ENCODE measurements around the gene SAA4.
A peak's percentile ranks its signal among the peaks of the same experiment; 100 is the strongest.
"Not testable (repeated sequence)": the region's sequence is repeated elsewhere in the genome, so short reads cannot be mapped to it uniquely, and the experiment has no call there.

The SAA4 gene

DNA sequence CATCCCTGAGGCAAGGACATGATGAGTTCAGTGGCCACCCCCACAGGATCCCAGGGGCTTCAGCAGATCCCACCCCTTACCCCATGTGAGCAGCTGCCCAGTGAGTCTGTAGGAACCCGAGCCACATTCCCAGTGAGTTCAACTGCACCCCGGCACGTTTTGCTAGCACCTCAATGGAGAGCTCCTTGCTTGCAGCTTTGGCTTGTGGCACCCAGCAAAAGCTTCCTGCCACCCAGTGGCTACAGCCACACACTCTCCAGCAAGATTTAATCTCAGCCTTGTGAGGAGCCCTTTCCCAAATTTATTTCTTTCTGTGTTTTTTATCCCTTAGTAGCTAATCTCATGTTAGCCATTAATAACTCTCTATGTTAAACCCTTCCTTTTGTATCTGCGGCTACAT is 33.5 kb upstream of the SAA4 start:
- ATAC-seq, result no peak
- TF ChIP-seq RARB (CRISPR knock-in tag; IDR thresholded peaks at IDR 0.05) (no peak), BACH2 (CRISPR knock-in tag; IDR thresholded peaks at IDR 0.05; ENCODE audit: borderline replicate concordance) (no peak), ISL1 (CRISPR knock-in tag; IDR thresholded peaks at IDR 0.05) (no peak), TCF4 (CRISPR knock-in tag; IDR thresholded peaks at IDR 0.05; ENCODE audit: borderline replicate concordance) (no peak), ESRRG (CRISPR knock-in tag; IDR thresholded peaks at IDR 0.05) (no peak), ZFP3 (CRISPR knock-in tag; IDR thresholded peaks at IDR 0.05) (no peak), ZNF565 (CRISPR knock-in tag; conservative IDR thresholded peaks at IDR 0.05; ENCODE audit: low read depth) (no peak), ZNF8 (CRISPR knock-in tag; IDR thresholded peaks at IDR 0.05) (no peak), PPARA (CRISPR knock-in tag; IDR thresholded peaks at IDR 0.05; ENCODE audit: borderline replicate concordance) (no peak), GLIS3 (CRISPR knock-in tag; IDR thresholded peaks at IDR 0.05) (no peak), ZFP30 (CRISPR knock-in tag; IDR thresholded peaks at IDR 0.05) (no peak), ARNTL (CRISPR knock-in tag; IDR thresholded peaks at IDR 0.05; ENCODE audit: borderline replicate concordance, low read depth) (no peak)
- TF ChIP-seq, protein P1, sequence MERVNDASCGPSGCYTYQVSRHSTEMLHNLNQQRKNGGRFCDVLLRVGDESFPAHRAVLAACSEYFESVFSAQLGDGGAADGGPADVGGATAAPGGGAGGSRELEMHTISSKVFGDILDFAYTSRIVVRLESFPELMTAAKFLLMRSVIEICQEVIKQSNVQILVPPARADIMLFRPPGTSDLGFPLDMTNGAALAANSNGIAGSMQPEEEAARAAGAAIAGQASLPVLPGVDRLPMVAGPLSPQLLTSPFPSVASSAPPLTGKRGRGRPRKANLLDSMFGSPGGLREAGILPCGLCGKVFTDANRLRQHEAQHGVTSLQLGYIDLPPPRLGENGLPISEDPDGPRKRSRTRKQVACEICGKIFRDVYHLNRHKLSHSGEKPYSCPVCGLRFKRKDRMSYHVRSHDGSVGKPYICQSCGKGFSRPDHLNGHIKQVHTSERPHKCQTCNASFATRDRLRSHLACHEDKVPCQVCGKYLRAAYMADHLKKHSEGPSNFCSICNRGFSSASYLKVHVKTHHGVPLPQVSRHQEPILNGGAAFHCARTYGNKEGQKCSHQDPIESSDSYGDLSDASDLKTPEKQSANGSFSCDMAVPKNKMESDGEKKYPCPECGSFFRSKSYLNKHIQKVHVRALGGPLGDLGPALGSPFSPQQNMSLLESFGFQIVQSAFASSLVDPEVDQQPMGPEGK (CRISPR knock-in tag; IDR thresholded peaks at IDR 0.05; ENCODE audit: borderline replicate concordance), result no peak
- TF ChIP-seq, protein P2, sequence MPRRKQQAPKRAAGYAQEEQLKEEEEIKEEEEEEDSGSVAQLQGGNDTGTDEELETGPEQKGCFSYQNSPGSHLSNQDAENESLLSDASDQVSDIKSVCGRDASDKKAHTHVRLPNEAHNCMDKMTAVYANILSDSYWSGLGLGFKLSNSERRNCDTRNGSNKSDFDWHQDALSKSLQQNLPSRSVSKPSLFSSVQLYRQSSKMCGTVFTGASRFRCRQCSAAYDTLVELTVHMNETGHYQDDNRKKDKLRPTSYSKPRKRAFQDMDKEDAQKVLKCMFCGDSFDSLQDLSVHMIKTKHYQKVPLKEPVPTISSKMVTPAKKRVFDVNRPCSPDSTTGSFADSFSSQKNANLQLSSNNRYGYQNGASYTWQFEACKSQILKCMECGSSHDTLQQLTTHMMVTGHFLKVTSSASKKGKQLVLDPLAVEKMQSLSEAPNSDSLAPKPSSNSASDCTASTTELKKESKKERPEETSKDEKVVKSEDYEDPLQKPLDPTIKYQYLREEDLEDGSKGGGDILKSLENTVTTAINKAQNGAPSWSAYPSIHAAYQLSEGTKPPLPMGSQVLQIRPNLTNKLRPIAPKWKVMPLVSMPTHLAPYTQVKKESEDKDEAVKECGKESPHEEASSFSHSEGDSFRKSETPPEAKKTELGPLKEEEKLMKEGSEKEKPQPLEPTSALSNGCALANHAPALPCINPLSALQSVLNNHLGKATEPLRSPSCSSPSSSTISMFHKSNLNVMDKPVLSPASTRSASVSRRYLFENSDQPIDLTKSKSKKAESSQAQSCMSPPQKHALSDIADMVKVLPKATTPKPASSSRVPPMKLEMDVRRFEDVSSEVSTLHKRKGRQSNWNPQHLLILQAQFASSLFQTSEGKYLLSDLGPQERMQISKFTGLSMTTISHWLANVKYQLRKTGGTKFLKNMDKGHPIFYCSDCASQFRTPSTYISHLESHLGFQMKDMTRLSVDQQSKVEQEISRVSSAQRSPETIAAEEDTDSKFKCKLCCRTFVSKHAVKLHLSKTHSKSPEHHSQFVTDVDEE (CRISPR knock-in tag; IDR thresholded peaks at IDR 0.05), result no peak
- TF ChIP-seq, protein P3, sequence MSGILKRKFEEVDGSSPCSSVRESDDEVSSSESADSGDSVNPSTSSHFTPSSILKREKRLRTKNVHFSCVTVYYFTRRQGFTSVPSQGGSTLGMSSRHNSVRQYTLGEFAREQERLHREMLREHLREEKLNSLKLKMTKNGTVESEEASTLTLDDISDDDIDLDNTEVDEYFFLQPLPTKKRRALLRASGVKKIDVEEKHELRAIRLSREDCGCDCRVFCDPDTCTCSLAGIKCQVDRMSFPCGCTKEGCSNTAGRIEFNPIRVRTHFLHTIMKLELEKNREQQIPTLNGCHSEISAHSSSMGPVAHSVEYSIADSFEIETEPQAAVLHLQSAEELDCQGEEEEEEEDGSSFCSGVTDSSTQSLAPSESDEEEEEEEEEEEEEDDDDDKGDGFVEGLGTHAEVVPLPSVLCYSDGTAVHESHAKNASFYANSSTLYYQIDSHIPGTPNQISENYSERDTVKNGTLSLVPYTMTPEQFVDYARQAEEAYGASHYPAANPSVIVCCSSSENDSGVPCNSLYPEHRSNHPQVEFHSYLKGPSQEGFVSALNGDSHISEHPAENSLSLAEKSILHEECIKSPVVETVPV (CRISPR knock-in tag; IDR thresholded peaks at IDR 0.05), result no peak
- TF ChIP-seq, protein P4, sequence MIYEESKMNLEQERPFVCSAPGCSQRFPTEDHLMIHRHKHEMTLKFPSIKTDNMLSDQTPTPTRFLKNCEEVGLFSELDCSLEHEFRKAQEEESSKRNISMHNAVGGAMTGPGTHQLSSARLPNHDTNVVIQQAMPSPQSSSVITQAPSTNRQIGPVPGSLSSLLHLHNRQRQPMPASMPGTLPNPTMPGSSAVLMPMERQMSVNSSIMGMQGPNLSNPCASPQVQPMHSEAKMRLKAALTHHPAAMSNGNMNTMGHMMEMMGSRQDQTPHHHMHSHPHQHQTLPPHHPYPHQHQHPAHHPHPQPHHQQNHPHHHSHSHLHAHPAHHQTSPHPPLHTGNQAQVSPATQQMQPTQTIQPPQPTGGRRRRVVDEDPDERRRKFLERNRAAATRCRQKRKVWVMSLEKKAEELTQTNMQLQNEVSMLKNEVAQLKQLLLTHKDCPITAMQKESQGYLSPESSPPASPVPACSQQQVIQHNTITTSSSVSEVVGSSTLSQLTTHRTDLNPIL (CRISPR knock-in tag; IDR thresholded peaks at IDR 0.05; ENCODE audit: low read depth), result no peak

DNA sequence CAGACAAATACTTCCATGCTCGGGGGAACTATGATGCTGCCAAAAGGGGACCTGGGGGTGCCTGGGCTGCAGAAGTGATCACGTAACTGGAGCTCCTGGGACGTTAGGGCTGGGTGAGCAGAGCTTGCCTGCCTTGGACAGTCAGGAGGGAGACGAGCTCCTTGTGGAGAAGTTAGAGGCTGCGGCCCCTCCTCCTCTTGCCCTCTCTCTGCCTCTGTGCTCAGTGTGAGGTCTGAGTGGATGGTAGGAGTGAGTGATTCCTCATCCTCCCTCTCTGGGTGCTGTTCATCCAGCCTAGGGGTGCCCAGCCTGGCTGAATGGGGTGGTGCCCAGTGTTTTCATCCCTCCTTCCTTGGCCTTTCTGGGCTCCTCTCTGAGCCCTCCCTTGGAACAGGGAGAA is 32.6 kb upstream of the SAA4 start:
- peak; percentile 30 for ATAC-seq

DNA sequence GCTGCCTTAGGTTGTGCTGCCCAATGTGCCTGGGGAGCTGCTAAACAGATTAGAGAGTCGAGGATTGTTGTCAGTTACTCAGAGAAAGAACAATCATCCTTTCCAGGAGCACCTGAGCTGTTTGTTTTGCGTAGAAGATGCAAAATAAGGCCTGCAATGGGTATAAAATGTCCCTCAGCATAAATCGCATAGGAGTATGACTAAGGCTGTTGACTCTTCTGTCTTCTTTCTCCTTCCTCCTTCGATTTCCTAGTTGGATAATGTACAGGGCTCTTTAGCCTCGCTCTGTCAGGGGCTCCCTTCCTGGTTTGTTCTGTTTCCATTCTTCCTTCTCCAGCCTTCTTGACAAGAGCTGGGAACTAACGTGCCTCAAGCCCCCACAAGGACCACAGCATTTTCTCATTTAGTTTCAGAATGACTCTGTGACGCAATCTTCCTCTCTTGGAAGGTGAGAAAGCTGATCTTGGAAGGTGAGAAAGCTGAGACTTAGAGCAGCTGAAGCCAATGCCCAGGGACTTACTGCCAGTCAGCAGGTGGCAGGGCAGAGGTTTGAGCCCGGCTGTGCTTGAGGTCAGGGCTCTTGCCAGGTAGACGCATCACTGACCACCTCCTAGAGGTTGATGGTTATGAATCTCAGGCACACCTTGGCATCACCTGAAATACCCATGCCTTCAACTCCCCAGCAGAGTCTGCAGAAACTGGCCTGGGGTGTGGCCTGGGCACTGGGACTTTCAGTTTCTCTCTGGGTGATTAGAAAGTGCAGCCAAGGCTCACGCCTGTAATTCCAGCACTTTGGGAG is 30.9 kb upstream of the SAA4 start:
- not testable (repeated sequence) for ATAC-seq

DNA sequence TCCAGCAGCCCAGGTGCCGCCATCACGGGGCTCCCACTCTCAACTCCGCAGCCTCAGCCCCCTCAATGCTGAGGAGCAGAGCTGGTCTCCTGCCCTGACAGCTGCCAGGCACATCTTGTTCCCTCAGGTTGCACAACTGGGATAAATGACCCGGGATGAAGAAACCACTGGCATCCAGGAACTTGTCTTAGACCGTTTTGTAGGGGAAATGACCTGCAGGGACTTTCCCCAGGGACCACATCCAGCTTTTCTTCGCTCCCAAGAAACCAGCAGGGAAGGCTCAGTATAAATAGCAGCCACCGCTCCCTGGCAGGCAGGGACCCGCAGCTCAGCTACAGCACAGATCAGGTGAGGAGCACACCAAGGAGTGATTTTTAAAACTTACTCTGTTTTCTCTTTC is 29.3 kb upstream of the SAA4 start, which contains the start of gene SAA1:
TSS of gene SAA1 (plus strand) at position 316 of the 400 bp plus-strand sequence. CDS start 624 bp downstream, outside the sequence.
- no peak for ATAC-seq
- TF ChIP-seq, protein P5, sequence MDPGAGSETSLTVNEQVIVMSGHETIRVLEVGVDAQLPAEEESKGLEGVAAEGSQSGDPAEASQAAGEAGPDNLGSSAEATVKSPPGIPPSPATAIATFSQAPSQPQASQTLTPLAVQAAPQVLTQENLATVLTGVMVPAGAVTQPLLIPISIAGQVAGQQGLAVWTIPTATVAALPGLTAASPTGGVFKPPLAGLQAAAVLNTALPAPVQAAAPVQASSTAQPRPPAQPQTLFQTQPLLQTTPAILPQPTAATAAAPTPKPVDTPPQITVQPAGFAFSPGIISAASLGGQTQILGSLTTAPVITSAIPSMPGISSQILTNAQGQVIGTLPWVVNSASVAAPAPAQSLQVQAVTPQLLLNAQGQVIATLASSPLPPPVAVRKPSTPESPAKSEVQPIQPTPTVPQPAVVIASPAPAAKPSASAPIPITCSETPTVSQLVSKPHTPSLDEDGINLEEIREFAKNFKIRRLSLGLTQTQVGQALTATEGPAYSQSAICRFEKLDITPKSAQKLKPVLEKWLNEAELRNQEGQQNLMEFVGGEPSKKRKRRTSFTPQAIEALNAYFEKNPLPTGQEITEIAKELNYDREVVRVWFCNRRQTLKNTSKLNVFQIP (CRISPR knock-in tag; IDR thresholded peaks at IDR 0.05; ENCODE audit: borderline replicate concordance, low read depth), result no peak
- TF ChIP-seq ISL1 (CRISPR knock-in tag; IDR thresholded peaks at IDR 0.05) (no peak), TCF4 (CRISPR knock-in tag; IDR thresholded peaks at IDR 0.05; ENCODE audit: borderline replicate concordance) (no peak), SNAI2 (CRISPR knock-in tag; IDR thresholded peaks at IDR 0.05) (no peak), ZNF70 (CRISPR knock-in tag; IDR thresholded peaks at IDR 0.05) (no peak), ARNTL (CRISPR knock-in tag; IDR thresholded peaks at IDR 0.05; ENCODE audit: borderline replicate concordance, low read depth) (no peak), BACH2 (CRISPR knock-in tag; IDR thresholded peaks at IDR 0.05; ENCODE audit: borderline replicate concordance) (no peak), PPARA (CRISPR knock-in tag; IDR thresholded peaks at IDR 0.05; ENCODE audit: borderline replicate concordance) (no peak), GLIS3 (CRISPR knock-in tag; IDR thresholded peaks at IDR 0.05) (no peak), ESRRG (CRISPR knock-in tag; IDR thresholded peaks at IDR 0.05) (no peak), ZNF8 (CRISPR knock-in tag; IDR thresholded peaks at IDR 0.05) (no peak), ZNF565 (CRISPR knock-in tag; conservative IDR thresholded peaks at IDR 0.05; ENCODE audit: low read depth) (no peak), OSR1 (CRISPR knock-in tag; IDR thresholded peaks at IDR 0.05) (no peak), ZC3H10 (CRISPR knock-in tag; IDR thresholded peaks at IDR 0.05) (no peak), ZFP3 (CRISPR knock-in tag; IDR thresholded peaks at IDR 0.05) (no peak)
- TF ChIP-seq, protein P3 (CRISPR knock-in tag; IDR thresholded peaks at IDR 0.05), result no peak
- TF ChIP-seq, protein P1 (CRISPR knock-in tag; IDR thresholded peaks at IDR 0.05; ENCODE audit: borderline replicate concordance), result no peak
